ENCODE data around the gene TMEM179B. TPM values are rescaled to one million over a fixed set of nuclear protein-coding genes. Genes with fewer than 3 reads are reported as not detected.
"Not testable (repeated sequence)": the region's sequence is repeated elsewhere in the genome, so short reads cannot be mapped to it uniquely, and the experiment has no call there.

Gene TMEM179B, protein sequence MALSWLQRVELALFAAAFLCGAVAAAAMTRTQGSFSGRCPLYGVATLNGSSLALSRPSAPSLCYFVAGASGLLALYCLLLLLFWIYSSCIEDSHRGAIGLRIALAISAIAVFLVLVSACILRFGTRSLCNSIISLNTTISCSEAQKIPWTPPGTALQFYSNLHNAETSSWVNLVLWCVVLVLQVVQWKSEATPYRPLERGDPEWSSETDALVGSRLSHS
- 10 to 100 TPM; 62.9 to 82.6 (median 81.0) TPM for total RNA-seq

DNA sequence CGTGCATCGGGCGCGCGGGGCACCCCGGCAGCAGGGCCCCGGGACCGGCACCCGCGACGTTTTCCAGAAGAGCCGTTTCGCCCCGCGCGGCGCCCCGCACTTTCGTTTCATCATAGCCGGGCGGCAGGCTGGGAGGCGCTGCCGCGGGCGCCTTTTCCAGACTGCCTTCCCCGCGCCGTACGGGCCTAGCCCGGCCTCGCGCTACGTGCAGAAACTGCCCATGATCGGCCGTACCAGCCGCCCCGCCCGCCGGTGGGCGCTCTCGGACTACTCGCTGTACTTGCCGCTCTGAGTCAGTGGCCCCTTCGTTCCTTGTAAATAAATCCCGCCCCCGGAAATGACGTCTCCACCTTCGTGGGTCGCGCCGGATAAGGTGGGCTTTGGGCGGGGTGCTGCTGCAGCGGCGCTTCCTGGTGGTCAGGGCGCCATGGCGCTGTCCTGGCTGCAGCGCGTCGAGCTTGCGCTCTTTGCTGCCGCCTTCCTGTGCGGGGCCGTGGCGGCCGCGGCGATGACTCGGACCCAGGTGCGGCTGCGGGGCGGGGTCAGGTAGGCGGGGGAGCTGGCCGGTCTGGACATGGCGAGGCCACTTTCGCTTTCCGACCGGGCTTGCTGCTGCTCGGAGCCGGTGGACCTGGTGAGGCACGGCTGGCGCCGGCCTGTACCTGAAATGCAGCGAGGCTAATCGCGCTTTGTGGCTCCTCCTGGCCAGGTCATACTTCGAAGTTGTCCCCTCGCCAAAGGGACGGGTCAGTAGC is at the start of gene TMEM179B:
TSS of gene TMEM179B (plus strand) at position 398 of the 755 bp plus-strand sequence. CDS start at position 428, 30 bp downstream.
- WGBS, 2 donors, result 0% methylated on average over 52 to 84 of the region's 88 CpGs
- peak; percentile 99 to 100 for DNase-seq (ENCODE audit: low spot score in 2 of 2)
- TF ChIP-seq POLR2A (IDR thresholded peaks at IDR 0.05), result peak in 1 of 2 donors; percentile 87
- TF ChIP-seq, protein P1, sequence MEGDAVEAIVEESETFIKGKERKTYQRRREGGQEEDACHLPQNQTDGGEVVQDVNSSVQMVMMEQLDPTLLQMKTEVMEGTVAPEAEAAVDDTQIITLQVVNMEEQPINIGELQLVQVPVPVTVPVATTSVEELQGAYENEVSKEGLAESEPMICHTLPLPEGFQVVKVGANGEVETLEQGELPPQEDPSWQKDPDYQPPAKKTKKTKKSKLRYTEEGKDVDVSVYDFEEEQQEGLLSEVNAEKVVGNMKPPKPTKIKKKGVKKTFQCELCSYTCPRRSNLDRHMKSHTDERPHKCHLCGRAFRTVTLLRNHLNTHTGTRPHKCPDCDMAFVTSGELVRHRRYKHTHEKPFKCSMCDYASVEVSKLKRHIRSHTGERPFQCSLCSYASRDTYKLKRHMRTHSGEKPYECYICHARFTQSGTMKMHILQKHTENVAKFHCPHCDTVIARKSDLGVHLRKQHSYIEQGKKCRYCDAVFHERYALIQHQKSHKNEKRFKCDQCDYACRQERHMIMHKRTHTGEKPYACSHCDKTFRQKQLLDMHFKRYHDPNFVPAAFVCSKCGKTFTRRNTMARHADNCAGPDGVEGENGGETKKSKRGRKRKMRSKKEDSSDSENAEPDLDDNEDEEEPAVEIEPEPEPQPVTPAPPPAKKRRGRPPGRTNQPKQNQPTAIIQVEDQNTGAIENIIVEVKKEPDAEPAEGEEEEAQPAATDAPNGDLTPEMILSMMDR (IDR thresholded peaks at IDR 0.05), result peak in 1 of 3 donors; percentile 9
- H3K4me3 ChIP-seq (ENCODE audit: low read depth, poor library complexity, severe bottlenecking), result peak within 1 kb of the TSS; percentile 72
- intact Hi-C loops (cut with DNase I; ENCODE audit: low total_unique reads), result no loop called here

DNA sequence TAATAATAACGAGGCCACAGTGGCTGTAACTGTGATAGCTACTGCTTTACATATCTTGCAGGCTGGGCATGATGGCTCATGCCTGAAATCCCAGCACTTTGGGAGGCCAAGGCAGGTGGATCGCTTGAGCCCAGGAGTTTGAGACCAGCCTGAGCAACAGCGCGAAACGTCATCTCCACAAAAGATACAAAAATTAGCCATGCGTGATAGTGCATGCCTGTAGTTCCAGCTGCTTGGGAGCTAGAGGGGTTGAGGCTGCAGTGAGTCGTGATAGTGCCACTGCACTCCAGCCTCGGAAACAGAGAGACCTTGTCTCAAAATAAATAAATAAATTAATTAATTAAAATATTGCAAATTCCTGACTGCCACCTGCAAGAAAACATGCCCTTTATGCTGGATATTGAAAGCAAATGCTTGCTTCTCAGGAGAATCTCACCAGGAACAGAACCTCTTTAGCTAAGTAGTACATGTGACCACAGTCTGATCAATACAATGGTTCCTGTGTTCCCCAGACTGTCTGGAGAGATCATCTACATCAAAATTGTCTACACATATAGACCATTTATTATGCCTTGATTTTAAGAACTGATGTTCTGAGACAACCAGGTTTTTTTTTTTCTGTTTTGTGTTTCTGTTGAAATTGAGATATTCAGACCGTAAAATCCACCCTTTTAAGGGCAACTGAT is 39.6 kb upstream of the TMEM179B start:
- no peak for DNase-seq (ENCODE audit: low spot score in 2 of 2)
- no peak overlapping the region for H3K4me3 ChIP-seq (ENCODE audit: low read depth, poor library complexity, severe bottlenecking)
- intact Hi-C loops (cut with DNase I; ENCODE audit: low total_unique reads), result no loop called here
- 48 to 57% methylated on average over 9 of the region's 9 CpGs for WGBS, 2 donors
- TF ChIP-seq, protein P1 (IDR thresholded peaks at IDR 0.05), result no peak
- TF ChIP-seq POLR2A (IDR thresholded peaks at IDR 0.05), result no peak

DNA sequence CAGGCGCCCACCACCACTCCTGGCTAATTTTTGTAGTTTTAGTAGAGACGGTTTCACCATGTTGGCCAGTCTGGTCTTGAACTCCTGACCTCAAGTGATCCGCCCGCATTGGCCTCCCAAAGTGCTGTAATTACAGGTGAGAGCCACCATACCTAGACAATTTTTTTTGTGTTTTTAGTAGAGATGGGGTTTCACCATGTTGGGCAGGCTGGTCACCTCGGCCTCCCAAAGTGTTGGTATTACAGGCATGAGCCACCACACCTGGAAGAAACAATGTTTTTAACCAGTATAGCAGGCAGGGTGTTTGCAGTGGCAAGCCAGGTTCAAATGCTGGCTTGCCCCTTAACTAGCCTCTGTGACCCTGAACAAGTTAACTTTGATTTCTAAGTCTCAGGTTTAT is 37.3 kb upstream of the TMEM179B start:
- H3K4me3 ChIP-seq (ENCODE audit: low read depth, poor library complexity, severe bottlenecking); intact Hi-C loops (cut with DNase I; ENCODE audit: low total_unique reads); DNase-seq (ENCODE audit: low spot score in 2 of 2): not testable (repeated sequence)
- 94 to 96% methylated on average over 5 of the region's 5 CpGs for WGBS, 2 donors

DNA sequence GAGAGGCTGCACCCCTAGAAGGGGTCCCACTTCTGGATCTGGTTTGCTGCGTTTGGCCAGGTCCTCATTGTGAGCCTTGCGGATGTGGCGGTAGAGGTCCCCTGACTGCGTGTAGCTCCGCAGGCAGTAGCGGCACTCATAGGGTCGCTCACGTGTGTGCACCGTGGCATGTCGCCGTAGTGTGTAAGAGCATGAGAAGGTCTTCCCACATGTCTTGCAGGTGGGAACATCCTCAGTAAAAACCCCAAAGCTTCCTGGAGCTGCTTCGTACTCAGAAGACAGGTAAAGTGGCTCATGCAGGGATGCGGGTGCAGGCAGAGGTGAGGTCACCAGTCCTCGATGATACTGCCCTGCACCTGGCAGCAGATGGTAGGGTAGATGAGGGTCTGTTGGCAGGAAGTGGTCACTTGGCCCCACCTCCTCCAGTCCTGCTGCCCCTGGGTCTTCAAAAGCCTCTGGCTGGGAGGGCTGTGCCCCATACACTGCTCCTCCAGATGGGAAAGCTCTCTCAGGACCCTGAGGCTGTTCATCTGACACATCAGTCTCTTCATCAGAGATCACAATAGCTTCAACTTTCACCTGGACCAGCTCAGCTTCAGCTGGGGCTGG is 34.9 kb upstream of the TMEM179B start:
- TF ChIP-seq, protein P1 (IDR thresholded peaks at IDR 0.05), result no peak
- no peak for TF ChIP-seq POLR2A (IDR thresholded peaks at IDR 0.05)
- intact Hi-C loops (cut with DNase I; ENCODE audit: low total_unique reads), result no loop called here
- no peak for DNase-seq (ENCODE audit: low spot score in 2 of 2)
- no peak overlapping the region for H3K4me3 ChIP-seq (ENCODE audit: low read depth, poor library complexity, severe bottlenecking)
- WGBS, 2 donors, result 92 to 97% methylated on average over 10 to 14 of the region's 14 CpGs

DNA sequence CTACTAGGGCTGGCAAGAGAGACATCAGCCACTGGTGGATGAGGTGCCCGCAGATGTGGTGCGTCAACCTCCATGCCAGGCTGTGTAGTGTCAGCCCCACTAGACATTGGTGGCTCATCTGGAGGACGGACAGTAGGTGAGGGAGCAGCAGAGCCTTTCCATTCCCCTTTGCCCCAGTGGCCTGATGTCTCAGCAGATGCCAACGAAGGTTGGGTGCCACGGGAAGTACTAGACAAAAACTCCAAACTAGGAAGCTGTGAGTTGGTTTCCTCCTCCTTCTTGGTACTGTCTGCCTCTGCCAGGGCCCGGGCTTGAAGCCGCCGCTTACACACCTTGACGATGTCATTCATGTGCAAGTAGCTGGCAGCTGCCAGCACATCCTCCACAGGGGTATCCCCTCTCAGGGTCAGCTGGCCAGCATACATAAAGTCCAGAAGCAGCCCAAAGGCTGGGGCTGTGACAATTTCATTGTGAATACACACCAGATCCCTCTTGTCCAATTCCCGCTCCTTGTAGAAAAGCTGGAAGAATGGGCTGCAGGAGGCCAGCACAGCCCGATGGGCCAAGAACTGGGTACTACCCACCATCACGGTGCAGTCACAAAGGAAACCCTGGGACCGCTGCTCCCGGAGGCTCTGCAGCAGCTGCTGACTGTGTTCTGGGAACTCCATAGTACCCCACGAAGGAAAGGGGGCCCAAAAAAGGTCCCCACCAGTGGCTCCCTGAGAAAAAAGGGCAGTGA is 34.0 kb upstream of the TMEM179B start:
- DNase-seq (ENCODE audit: low spot score in 2 of 2), result no peak
- TF ChIP-seq POLR2A (IDR thresholded peaks at IDR 0.05), result no peak
- TF ChIP-seq, protein P1 (IDR thresholded peaks at IDR 0.05), result no peak
- WGBS, 2 donors, result 54 to 60% methylated on average over 14 to 15 of the region's 15 CpGs
- intact Hi-C loops (cut with DNase I; ENCODE audit: low total_unique reads), result no loop called here
- H3K4me3 ChIP-seq (ENCODE audit: low read depth, poor library complexity, severe bottlenecking), result peak overlapping the region; percentile 13

Data from lower leg skin (tissue), 4 donors.